HPDE6-E6E7 (cell line): ENCODE results near the gene NUB1.

ENCODE experiments used
- DNase-seq: peaks from one replicate; pipeline ENCODE4 v3.0.0; 2011; ENCODE audit warnings: missing footprints; ENCODE audit errors: extremely low spot score

Gene NUB1

DNA sequence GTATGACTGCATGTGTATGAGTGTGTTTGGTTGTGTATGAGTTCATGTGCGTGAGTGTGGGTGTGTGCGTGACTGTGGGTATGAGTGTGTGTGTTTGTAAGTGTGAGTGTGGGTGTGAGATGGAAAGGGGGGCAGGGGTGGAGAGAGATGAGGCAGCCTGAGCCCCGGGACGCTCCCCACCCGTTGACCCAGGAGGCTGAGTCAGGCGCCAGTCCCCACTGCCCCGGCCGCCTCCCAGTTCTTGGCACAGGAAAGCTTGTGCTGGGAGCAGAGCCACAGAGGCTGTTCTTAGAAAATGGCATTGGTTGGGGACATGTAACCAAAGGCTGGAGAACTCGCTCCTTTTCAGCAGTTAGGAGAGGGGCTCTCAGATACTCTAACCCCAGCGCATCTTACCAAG is 27.8 kb upstream of the NUB1 start:
- DNase-seq, result no peak

DNA sequence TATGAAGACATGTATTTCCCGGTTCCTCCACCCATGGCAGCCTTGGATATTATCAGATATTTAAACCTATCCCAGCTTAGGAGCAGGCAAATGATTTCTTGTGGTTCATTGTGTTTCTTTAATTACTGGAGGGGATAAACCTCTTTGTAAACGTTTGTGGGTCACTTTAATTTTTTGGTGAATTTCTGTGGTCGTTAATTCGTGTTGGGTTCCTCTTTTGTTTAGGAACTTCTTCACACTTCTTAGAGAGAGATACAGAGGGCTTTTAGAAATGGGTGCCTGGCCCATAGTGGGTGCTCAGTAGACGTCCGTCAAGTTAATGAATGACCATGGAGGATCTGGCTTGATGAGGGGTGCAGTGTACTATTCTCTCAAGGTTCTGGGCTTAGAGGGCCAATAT is 27.2 kb upstream of the NUB1 start:
- no peak for DNase-seq

DNA sequence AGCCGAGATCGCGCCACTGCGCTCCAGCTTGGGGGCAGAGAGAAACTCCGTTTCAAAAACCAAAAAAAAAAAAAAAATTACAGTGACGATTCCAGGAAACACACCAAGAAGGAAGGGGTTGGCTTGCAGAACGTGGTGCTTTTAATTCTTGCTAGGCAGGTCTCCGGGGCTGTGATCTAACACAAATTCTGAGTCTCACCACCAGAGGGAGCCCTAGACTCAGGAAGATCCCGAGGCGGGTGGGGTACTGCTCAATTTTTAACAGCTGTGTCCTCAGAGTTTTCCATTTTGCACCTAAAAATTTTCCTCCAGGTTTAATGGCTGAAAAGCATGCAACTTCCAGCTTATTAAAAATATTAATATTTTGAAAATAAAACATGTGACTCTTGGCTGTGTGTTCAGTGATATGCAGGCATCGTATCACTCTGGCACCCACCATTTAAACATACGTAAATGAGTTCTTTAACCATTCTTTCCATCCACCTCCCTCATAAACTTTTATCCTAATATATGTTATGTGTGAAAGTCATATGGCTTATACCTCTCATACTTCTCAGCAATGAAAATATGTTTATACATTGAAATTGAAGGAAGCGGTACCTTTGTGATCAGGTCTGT is 26.5 kb upstream of the NUB1 start:
- peak; percentile 65 for DNase-seq

DNA sequence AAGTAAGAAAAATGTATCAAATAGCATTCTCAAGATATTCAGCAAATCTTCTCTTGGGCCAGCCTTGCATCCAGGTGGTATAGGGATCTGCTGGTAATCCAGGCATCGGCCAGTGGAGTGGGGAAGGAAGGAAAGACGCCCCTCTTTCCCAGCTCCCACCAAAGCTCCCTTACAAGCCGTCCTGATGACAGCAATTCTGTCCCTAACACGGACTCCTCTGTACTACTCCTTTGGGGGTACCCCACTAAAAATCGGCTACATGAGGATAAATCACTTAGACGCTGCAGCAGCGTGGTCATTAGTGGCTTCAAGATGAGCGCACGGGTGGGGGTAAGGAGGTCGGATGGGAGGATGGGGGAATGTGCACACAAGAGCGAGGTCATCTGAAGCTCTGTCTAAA is 24.7 kb upstream of the NUB1 start:
- no peak for DNase-seq

- no peak for DNase-seq
These were observed 23.7 kb upstream of the NUB1 start for GRCh38 chr7:151317936-151318335.

DNA sequence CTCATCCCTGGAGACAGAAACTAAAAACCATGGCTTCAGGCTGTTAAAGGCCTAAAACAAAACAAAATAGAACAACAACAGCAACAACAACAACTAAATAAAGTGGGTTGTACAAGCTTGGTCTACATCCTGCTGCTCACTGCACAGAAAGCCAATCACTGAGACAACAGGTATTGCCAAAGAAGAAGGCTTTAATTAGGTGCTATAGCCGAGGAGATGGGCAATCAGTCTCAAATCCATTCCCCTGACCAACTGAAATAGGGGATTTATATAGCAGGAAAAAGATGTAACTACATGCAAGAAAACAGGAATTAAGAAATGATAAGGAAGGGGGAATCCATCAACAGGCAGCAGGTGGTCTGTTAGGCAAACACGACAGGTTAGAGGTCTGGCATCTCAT is 22.4 kb upstream of the NUB1 start:
- DNase-seq, result no peak

DNA sequence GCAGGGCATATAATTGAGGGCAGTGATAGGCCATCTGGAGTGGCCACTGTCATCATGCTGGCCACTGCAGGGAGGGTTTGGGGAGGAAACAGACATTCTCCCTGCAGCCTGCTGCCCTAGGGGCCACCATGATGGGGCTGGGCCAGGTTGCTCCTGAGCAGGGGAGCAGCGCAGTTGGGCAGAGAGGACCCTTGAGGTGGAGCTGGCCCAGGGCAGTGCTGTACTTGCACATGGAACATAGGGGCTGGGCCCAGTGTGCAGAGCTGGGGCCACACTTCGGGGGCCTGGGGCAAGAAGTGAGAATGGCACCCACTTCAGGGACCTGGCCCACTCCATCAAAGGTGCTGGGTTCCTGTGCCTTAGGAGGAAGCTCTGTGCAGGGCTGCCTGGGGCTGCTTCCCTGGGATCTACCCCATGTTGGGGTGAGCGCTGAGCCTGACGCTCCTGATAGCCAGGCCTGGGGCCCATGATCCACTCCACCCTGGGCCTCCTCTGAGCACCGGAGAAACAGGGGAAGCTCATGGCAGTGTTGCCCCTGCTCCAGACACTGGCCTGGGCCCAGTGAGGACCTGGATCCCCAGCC is 21.3 kb upstream of the NUB1 start:
- no peak for DNase-seq

DNA sequence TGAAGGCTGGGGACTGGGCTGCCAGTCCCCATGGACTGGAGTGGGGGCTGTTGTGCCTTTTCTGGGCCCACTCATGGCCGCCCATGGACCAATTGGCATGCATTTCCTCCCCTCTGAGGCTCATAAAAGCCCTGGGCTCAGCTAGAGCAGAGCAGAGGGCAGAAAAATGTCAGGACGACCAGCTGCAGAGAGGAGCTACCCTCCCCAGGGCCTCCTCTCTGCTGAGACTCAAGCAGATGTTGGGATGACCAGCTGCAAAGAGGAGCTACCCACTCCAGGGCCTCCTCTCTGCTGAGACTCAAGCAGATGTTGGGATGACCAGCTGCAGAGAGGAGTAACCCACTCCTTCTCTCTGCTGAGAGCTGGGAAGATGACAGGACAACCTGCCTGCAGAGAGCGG is 20.3 kb upstream of the NUB1 start:
- DNase-seq, result no peak

GRCh38 chr7:151322906-151323305 is 18.7 kb upstream of the NUB1 start:
- DNase-seq, result no peak

DNA sequence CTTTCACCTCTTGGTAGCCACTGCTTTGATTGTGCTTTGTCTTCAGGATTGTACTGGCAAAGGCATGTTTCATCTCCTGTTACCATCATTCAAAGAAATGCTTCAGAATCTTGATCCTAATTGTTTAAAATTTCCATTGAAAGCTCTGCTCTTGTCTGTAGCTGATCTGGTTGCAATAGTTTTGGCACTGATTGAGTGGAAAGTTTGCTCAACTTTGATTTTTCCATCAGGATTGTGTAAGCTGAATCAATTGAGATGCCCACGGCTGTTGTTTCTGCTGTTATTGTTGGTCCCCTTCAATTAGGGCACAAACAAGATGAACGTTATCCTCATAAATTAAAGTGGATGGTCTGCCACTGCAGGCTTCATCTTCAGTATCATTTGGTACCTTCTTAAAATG is 14.6 kb upstream of the NUB1 start:
- DNase-seq, result no peak

GRCh38 chr7:151327659-151328058 is 14.0 kb upstream of the NUB1 start:
- no peak for DNase-seq

DNA sequence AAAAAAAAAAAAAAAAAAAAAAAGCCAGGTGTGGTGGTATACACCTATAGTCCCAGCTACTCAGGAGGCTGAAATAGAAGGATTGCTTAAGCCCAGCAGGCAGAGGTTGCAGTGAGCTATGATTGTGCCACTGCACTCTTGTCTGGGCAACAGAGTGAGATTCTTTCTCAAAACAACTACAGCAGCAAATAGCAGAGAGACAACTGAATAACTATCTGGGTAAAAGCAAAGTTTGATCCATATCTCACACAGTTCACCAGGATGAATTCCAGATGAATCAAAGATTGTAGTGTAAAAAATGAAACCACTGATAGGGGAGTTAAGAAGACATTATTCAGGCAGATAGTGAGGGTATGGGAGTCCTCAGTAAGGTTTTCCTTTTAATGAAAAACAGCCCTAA is 11.4 kb upstream of the NUB1 start:
- no peak for DNase-seq

DNA sequence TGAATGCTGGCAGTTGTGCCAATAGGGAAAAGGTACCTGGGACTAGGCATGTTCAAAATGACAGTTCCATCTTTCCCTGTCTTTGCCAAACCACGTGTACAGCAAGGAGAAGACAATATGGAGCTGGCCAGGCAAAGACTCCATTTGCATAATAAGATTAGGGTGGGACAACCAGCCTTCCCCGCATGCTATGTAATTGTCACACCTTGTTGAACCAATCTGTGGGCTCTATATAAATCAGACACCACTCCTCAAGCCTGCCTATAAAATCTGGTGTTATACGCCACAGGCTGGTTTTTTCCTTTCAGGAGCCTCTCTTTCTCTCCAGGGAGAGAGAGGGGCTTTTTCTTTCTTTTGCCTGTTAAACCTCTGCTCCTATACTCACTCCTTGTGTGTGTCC is 11.0 kb upstream of the NUB1 start:
- DNase-seq, result no peak

- DNase-seq, result no peak
These were observed 7.0 kb upstream of the NUB1 start for GRCh38 chr7:151334628-151335027.

DNA sequence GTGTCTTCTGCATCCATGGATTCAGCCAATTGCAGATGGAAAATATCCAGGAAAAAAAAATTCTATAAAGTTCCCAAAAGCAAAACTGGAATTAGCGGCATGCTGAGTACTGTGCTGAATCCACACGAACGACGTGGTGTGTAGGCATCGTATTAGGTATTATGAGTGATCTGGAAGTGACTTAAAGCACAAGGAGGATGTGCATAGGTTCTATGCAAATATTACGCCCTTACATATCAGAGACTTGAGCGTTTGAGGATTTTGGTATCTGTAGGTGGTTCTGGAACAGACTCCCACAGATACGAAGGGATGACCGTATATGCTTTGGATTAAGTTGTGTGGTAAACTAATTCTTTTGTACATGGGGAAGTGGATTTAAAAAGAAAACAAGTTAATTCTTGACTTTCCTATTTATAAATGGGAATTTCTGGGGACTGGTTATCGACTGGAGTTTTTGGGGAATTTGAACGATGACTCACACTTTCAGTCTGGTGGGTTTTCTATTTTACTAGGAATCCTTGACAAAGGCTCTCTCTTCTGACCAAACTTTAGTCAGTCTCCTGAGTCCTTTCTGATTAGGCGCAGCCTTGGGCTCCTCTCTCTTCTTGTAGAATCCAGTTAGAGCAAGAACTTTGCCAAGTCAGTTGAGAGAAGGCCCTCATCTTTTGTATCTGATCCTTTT is 5.4 kb upstream of the NUB1 start:
- no peak for DNase-seq

DNA sequence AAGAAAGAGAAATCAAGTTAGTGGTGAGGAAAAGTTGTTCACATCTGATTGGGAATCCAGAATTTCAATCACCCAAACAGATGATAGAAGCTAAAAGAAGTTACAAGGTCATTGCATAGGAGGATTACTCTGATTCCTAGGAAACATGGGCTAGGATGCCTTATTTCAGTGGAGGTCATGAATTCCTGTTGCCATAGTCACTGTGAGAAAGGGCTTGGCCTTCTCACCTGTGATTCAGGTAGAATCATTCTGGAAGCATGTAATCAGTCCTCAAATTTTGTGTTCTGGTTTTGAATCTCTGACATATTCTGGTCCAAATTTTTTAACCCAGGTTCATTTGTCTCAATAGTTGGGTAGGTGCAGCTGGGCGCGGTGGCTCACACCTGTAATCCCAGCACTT is 4.3 kb upstream of the NUB1 start:
- no peak for DNase-seq

GRCh38 chr7:151338809-151339208 is 2.8 kb upstream of the NUB1 start:
- no peak for DNase-seq

GRCh38 chr7:151339651-151340382 is 1.8 kb upstream of the NUB1 start:
- DNase-seq, result no peak

GRCh38 chr7:151340794-151341356 is 737 bp upstream of the NUB1 start:
- no peak for DNase-seq

- DNase-seq, result no peak
These were observed 562 bp downstream of the NUB1 start for GRCh38 chr7:151342102-151342646.

DNA sequence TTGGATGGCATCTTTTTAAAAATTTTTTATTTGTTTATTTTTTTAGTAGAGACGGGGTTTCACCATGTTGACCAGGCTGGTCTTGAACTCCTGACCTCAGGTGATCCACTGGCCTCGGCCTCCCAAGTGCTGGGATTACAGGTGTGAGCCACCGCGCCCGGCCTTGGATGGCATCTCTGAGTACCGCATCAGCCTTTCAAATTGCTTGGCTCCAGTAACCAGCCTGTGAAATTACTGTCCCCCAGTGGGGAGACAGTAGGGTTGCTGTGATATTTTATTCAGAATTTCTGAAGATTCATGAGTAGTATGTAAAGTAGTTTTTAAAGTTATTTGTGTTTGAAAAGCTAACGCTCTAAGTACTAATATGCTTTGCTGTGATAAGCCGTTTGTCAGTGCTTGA is 1.2 kb downstream of the NUB1 start:
- no peak for DNase-seq

- DNase-seq, result no peak
These were observed 1.9 kb downstream of the NUB1 start for GRCh38 chr7:151343516-151343915.
